Endometrial microvascular endothelial cells (primary cell): ENCODE data around the gene DDAH1. TPM values are rescaled to one million over a fixed set of nuclear protein-coding genes. Genes with fewer than 3 reads are reported as not detected.

Experiments
- in situ Hi-C: cut with HindIII; loops from 2 replicates; pipeline ENCODE4 v1.10.0; 2017; ENCODE audit warnings: low sequenced_read_pairs, low pct_unique_long_range_greater_than_20kb; ENCODE audit errors: inconsistent ontology term
- total RNA-seq: library from RNA; depleted of rRNA; stranded (reverse); fragments of >200 nt; gene quantifications from one replicate; pipeline ENCODE4 v1.2.3, GENCODE V29; 2015; ENCODE audit errors: inconsistent ontology term

The DDAH1 gene
- total RNA-seq, 1 donor from 2014 or later, result 50.8 TPM

- in situ Hi-C loops, result no loop called here
Measured at GRCh38 chr1:85449356-85449755, 15.6 kb downstream of the DDAH1 start.

- in situ Hi-C loops, result no loop called here
Measured at GRCh38 chr1:85448358-85448757, 16.6 kb downstream of the DDAH1 start.

GRCh38 chr1:85447006-85447943 is 17.7 kb downstream of the DDAH1 start:
- in situ Hi-C loops, result no loop called here

GRCh38 chr1:85445906-85446305 is 19.1 kb downstream of the DDAH1 start:
- in situ Hi-C loops, result no loop called here

- in situ Hi-C loops, result no loop called here
Measured at GRCh38 chr1:85444381-85444780, 20.6 kb downstream of the DDAH1 start.

GRCh38 chr1:85440612-85441011 is 24.3 kb downstream of the DDAH1 start:
- in situ Hi-C loops, result no loop called here

GRCh38 chr1:85438353-85438752 is 26.6 kb downstream of the DDAH1 start:
- in situ Hi-C loops, result no loop called here

GRCh38 chr1:85437139-85437538 is 27.8 kb downstream of the DDAH1 start:
- in situ Hi-C loops, result no loop called here

GRCh38 chr1:85433096-85433495 is 31.9 kb downstream of the DDAH1 start:
- in situ Hi-C loops, result no loop called here

GRCh38 chr1:85428471-85429089 is 36.4 kb downstream of the DDAH1 start:
- in situ Hi-C loops, result no loop called here

GRCh38 chr1:85427849-85428248 is 37.1 kb downstream of the DDAH1 start:
- in situ Hi-C loops, result no loop called here

- in situ Hi-C loops, result no loop called here
Measured at GRCh38 chr1:85427331-85427730, 37.6 kb downstream of the DDAH1 start.

GRCh38 chr1:85421179-85421578 is 43.8 kb downstream of the DDAH1 start:
- in situ Hi-C loops, result no loop called here

- in situ Hi-C loops, result no loop called here
Measured at GRCh38 chr1:85420199-85420598, 44.8 kb downstream of the DDAH1 start.

GRCh38 chr1:85417876-85418275 is 47.1 kb downstream of the DDAH1 start:
- in situ Hi-C loops, result no loop called here

- in situ Hi-C loops, result no loop called here
Measured at GRCh38 chr1:85417017-85417416, 47.9 kb downstream of the DDAH1 start.

GRCh38 chr1:85413169-85413568 is 51.8 kb downstream of the DDAH1 start:
- in situ Hi-C loops, result no loop called here

GRCh38 chr1:85411567-85412305 is 53.2 kb downstream of the DDAH1 start:
- in situ Hi-C loops, result no loop called here

GRCh38 chr1:85409516-85409915 is 55.4 kb downstream of the DDAH1 start:
- in situ Hi-C loops, result no loop called here
